ENCODE measurements around the gene TRMT1. TPM values are rescaled to one million over a fixed set of nuclear protein-coding genes. Genes with fewer than 3 reads are reported as not detected.

Gene TRMT1
- total RNA-seq, 1 experiment from 2014 or later: 109 TPM

DNA sequence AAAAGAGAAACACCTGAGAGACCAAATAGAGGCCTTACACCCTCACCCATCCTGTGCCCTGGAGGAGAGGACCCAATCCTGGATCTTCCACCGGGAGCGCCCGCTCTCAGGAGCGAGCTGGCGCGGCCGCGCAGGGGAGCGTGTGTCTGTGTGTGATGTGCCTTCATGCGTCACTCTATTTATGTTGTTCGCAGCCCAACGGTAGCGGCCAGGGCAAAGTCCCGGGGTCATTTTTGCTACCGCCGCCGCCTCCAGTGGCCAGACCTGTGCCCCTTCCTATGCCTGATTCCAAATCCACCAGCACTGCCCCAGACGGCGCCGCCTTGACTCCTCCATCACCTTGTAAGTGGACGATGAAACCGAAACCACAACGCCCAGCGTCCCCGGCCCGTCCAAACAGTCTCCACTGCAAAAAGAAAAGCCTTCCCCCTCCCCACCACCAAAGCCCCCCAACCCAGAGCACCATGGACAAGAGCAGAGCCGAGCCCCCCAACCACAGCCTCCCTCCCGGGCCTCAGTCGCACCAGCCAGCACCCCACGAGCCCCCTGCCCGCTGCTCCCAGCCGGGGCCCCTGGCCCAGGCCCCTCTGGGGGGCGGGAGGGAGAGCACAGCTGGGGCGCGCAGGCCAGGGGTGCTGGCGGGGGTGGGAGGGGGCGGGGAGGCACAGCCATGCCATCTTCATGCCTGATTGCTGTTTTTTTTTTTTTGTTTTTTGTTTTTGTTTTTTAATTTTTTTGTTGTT is 28.6 kb downstream of the TRMT1 start:
- TF ChIP-seq, protein P1, sequence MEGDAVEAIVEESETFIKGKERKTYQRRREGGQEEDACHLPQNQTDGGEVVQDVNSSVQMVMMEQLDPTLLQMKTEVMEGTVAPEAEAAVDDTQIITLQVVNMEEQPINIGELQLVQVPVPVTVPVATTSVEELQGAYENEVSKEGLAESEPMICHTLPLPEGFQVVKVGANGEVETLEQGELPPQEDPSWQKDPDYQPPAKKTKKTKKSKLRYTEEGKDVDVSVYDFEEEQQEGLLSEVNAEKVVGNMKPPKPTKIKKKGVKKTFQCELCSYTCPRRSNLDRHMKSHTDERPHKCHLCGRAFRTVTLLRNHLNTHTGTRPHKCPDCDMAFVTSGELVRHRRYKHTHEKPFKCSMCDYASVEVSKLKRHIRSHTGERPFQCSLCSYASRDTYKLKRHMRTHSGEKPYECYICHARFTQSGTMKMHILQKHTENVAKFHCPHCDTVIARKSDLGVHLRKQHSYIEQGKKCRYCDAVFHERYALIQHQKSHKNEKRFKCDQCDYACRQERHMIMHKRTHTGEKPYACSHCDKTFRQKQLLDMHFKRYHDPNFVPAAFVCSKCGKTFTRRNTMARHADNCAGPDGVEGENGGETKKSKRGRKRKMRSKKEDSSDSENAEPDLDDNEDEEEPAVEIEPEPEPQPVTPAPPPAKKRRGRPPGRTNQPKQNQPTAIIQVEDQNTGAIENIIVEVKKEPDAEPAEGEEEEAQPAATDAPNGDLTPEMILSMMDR (conservative IDR thresholded peaks at IDR 0.05; ENCODE audit: low read depth, low read length): no peak
- TF ChIP-seq EZH2 (IDR thresholded peaks at IDR 0.05; ENCODE audit: borderline replicate concordance, low read depth, low read length, poor library complexity, severe bottlenecking): no peak
- intact Hi-C loops (cut with micrococcal nuclease; ENCODE audit: unreplicated experiment): no loop called here
- no TSS peak for BruUV-seq (replicated peaks)
- Histone ChIP-seq H3K4me3 (ENCODE audit: low read depth, low read length, poor library complexity, severe bottlenecking) (no peak overlapping the region), H3K9me3 (ENCODE audit: low read depth, low read length, poor library complexity, severe bottlenecking) (no peaks in the 10 kb centered on the region), H3K36me3 (ENCODE audit: insufficient read depth, low read length, poor library complexity, severe bottlenecking) (no peaks in the 10 kb centered on the region), H3K27me3 (replicated peaks; ENCODE audit: insufficient read depth, low read depth, low read length, poor library complexity) (no peaks in the 10 kb centered on the region), H3K27ac (ENCODE audit: low read depth, low read length, poor library complexity, severe bottlenecking) (no peak overlapping the region), H3K4me1 (ENCODE audit: insufficient read depth, low read length, poor library complexity, severe bottlenecking) (peaks cover 25% of the 10 kb centered on the region)
- POLR2A ChIA-PET (ENCODE audit: low non-redundant PET): no interaction called here
- CTCF ChIA-PET: interaction anchor here (0.7 to 1.1 kb wide), 2 partner anchors 27 to 110 kb away, joined by 3 read pairs; no protein-coding TSS in a partner anchor
- no peak for DNase-seq (ENCODE audit: low spot score)

DNA sequence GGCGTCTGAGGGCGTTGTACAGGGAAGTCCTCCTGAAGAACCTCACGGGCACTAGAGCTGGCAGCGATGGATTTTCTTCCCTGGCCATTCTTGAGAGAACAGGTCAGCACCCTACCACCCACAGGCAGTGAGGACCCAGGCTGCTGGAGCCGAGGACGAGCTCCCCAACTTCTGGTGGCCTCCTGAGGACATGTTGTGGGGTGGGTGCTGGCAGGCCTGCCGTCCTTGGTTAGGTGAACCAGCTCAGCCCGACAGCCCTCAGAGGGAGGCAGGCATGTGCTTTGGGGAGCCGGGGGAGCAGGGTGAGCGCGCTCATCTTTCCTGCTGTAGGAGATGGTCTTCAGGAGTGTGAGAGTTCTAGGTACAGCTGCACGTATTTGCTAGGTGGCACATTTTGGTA is 29.2 kb downstream of the TRMT1 start:
- intact Hi-C loops (cut with micrococcal nuclease; ENCODE audit: unreplicated experiment): no loop called here
- BruUV-seq (replicated peaks): no TSS peak
- H3K36me3 ChIP-seq (ENCODE audit: insufficient read depth, low read length, poor library complexity, severe bottlenecking): no peaks in the 10 kb centered on the region

DNA sequence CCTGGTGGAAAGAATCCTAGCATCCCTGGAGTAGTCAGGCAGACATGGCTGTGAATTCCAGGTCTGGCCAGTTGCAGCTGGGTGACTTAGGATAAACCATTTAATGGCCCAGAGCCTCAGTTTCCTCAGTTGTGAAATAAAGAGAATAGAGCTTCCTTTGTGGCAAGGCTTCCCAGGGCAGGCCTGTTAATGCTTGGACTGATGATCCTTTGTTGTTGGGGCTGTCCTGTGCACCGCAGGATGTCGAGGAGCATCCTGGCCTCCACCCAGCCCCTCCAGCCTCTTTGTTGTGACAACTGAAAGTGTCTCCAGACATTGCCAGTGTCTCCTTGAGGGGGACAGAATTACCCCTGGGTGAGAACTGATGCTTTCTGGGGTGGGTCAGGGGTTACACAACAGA is 30.2 kb downstream of the TRMT1 start:
- Histone ChIP-seq H3K27me3 (replicated peaks; ENCODE audit: insufficient read depth, low read depth, low read length, poor library complexity) (no peaks in the 10 kb centered on the region), H3K27ac (ENCODE audit: low read depth, low read length, poor library complexity, severe bottlenecking) (no peak overlapping the region), H3K4me1 (ENCODE audit: insufficient read depth, low read length, poor library complexity, severe bottlenecking) (peaks cover 22% of the 10 kb centered on the region), H3K36me3 (ENCODE audit: insufficient read depth, low read length, poor library complexity, severe bottlenecking) (no peaks in the 10 kb centered on the region), H3K9me3 (ENCODE audit: low read depth, low read length, poor library complexity, severe bottlenecking) (no peaks in the 10 kb centered on the region), H3K4me3 (ENCODE audit: low read depth, low read length, poor library complexity, severe bottlenecking) (no peak overlapping the region)
- ChIA-PET CTCF (interaction anchor here (1.1 kb wide), 1 partner anchor 25 kb away, joined by 4 read pairs; no protein-coding TSS in a partner anchor), POLR2A (ENCODE audit: low non-redundant PET) (no interaction called here)
- DNase-seq (ENCODE audit: low spot score): no peak
- intact Hi-C loops (cut with micrococcal nuclease; ENCODE audit: unreplicated experiment): no loop called here
- no peak for TF ChIP-seq EZH2 (IDR thresholded peaks at IDR 0.05; ENCODE audit: borderline replicate concordance, low read depth, low read length, poor library complexity, severe bottlenecking)
- TF ChIP-seq, protein P1 (conservative IDR thresholded peaks at IDR 0.05; ENCODE audit: low read depth, low read length): no peak
- BruUV-seq (replicated peaks): no TSS peak

More for the DNA sequence above, 29.2 kb downstream of the TRMT1 start:
- ChIA-PET CTCF (interaction anchor here (0.7 to 1.1 kb wide), 2 partner anchors 26 to 110 kb away, joined by 3 read pairs; no protein-coding TSS in a partner anchor), POLR2A (ENCODE audit: low non-redundant PET) (no interaction called here)
- Histone ChIP-seq H3K27me3 (replicated peaks; ENCODE audit: insufficient read depth, low read depth, low read length, poor library complexity) (no peaks in the 10 kb centered on the region), H3K27ac (ENCODE audit: low read depth, low read length, poor library complexity, severe bottlenecking) (no peak overlapping the region), H3K4me1 (ENCODE audit: insufficient read depth, low read length, poor library complexity, severe bottlenecking) (peaks cover 29% of the 10 kb centered on the region), H3K9me3 (ENCODE audit: low read depth, low read length, poor library complexity, severe bottlenecking) (no peaks in the 10 kb centered on the region), H3K4me3 (ENCODE audit: low read depth, low read length, poor library complexity, severe bottlenecking) (no peak overlapping the region)
- no peak for DNase-seq (ENCODE audit: low spot score)
- no peak for TF ChIP-seq EZH2 (IDR thresholded peaks at IDR 0.05; ENCODE audit: borderline replicate concordance, low read depth, low read length, poor library complexity, severe bottlenecking)
- TF ChIP-seq, protein P1 (conservative IDR thresholded peaks at IDR 0.05; ENCODE audit: low read depth, low read length): no peak
